KMS-11 (cell line): ENCODE measurements around the gene ADD3.

Experiments used
- H2AFZ ChIP-seq: fragments of 200-600 bp; sonication (generic); 2 replicates; pipeline ENCODE4 v1.6.1; 2016; ENCODE audit warnings: antibody characterized with exemption, mixed run types, low read depth
- H3K27ac ChIP-seq: fragments of 200-600 bp; sonication (generic); 2 replicates; pipeline ENCODE4 v1.6.1; 2016; ENCODE audit warnings: mild to moderate bottlenecking, mixed run types
- H3K27me3 ChIP-seq: fragments of 200-600 bp; sonication (generic); 2 replicates; pipeline ENCODE4 v1.6.1; 2017; ENCODE audit warnings: mild to moderate bottlenecking, low read depth, mixed run types, moderate library complexity; ENCODE audit not compliant: insufficient read depth
- H3K36me3 ChIP-seq: fragments of 200-600 bp; sonication (generic); 2 replicates; pipeline ENCODE4 v1.6.1; 2017; ENCODE audit warnings: mild to moderate bottlenecking, mixed run types; ENCODE audit not compliant: insufficient read depth
- H3K4me1 ChIP-seq: fragments of 200-600 bp; sonication (generic); 2 replicates; pipeline ENCODE4 v1.6.1; 2016; ENCODE audit warnings: mild to moderate bottlenecking, low read depth, mixed run types; ENCODE audit not compliant: poor library complexity, severe bottlenecking
- H3K4me2 ChIP-seq: fragments of 200-600 bp; sonication (generic); 2 replicates; pipeline ENCODE4 v1.7.0; 2016; ENCODE audit warnings: mild to moderate bottlenecking, mixed run types
- H3K4me3 ChIP-seq: fragments of 200-600 bp; sonication (generic); IDR thresholded peaks from 2 replicates; pipeline ENCODE4 v1.6.1; 2017; ENCODE audit warnings: low read depth, low read length, mixed read lengths; ENCODE audit not compliant: insufficient read depth
- H3K79me2 ChIP-seq: fragments of 200-600 bp; sonication (generic); 2 replicates; pipeline ENCODE4 v1.6.1; 2016; ENCODE audit warnings: low read depth, mixed run types; ENCODE audit not compliant: insufficient read depth
- H3K9ac ChIP-seq: fragments of 200-600 bp; sonication (generic); 2 replicates; pipeline ENCODE4 v1.6.1; 2016; ENCODE audit warnings: mild to moderate bottlenecking, mixed run types
- H4K20me1 ChIP-seq: fragments of 200-600 bp; sonication (generic); 2 replicates; pipeline ENCODE4 v1.6.1; 2016; ENCODE audit warnings: mild to moderate bottlenecking, mixed run types; ENCODE audit not compliant: insufficient read depth
- TF ChIP-seq, protein P1 (sequence below): fragments of 200-600 bp; sonication (generic); conservative IDR thresholded peaks from 2 replicates; pipeline ENCODE4 v1.6.1; 2017; ENCODE audit warnings: low read depth, mild to moderate bottlenecking, antibody characterized with exemption, low read length, moderate library complexity, mixed read lengths

Gene ADD3

DNA sequence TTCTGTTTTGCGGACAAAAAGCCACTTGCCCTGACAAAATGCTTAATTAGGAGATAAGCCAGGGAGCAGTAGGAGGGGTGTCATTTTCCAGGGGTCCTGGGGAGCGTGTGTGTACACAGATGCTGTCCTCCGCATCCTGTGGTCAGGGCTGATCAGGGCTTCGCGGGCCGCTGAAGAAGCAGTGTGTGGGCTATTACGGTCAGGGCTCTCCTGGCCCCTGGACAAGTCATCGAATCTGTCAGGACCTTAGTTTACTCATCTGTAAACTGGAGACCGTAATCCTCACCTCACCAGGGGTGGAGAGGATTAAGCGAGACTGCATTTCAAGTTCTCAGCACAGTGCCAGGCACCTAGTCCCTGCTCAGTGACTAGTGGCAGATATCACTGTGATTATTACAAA lies 173.7 kb downstream of the ADD3 start:
- Histone ChIP-seq H3K36me3 (no peaks in the 10 kb centered on the region), H3K4me2 (no peak overlapping the region), H2AFZ (no peak overlapping the region), H3K27ac (no peak overlapping the region), H3K9ac (no peak overlapping the region), H3K27me3 (no peaks in the 10 kb centered on the region), H3K79me2 (no peaks in the 10 kb centered on the region), H4K20me1 (no peaks in the 10 kb centered on the region), H3K4me1 (no peaks in the 10 kb centered on the region), H3K4me3 (no peak overlapping the region)
- TF ChIP-seq, protein P1, sequence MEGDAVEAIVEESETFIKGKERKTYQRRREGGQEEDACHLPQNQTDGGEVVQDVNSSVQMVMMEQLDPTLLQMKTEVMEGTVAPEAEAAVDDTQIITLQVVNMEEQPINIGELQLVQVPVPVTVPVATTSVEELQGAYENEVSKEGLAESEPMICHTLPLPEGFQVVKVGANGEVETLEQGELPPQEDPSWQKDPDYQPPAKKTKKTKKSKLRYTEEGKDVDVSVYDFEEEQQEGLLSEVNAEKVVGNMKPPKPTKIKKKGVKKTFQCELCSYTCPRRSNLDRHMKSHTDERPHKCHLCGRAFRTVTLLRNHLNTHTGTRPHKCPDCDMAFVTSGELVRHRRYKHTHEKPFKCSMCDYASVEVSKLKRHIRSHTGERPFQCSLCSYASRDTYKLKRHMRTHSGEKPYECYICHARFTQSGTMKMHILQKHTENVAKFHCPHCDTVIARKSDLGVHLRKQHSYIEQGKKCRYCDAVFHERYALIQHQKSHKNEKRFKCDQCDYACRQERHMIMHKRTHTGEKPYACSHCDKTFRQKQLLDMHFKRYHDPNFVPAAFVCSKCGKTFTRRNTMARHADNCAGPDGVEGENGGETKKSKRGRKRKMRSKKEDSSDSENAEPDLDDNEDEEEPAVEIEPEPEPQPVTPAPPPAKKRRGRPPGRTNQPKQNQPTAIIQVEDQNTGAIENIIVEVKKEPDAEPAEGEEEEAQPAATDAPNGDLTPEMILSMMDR, result no peak

DNA sequence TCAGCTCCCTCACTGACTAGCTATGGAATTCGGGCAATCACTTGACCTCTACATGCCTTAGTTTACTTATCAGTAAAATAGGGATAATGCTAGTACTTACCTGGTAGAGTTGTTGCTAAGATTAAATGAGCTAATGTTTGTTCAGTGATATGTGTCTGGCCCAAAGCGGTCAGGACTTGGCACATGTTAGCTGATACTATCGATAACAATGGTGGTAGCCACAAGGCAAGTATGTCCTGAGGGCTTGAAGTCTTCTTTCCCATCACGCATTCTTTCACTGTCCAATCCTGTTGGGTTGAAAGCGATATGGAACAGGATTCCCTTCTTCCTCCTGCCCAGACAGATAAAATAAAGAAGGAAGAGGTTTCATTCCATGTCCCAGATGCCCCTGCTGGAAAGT lies 174.1 kb downstream of the ADD3 start:
- TF ChIP-seq, protein P1, result no peak
- H2AFZ ChIP-seq, result no peak overlapping the region
- H4K20me1 ChIP-seq, result no peaks in the 10 kb centered on the region
- H3K4me2 ChIP-seq, result no peak overlapping the region
- H3K4me1 ChIP-seq, result no peaks in the 10 kb centered on the region
- H3K27me3 ChIP-seq, result no peaks in the 10 kb centered on the region
- H3K9ac ChIP-seq, result no peak overlapping the region
- no peak overlapping the region for H3K27ac ChIP-seq
- no peaks in the 10 kb centered on the region for H3K36me3 ChIP-seq
- H3K79me2 ChIP-seq, result no peaks in the 10 kb centered on the region
- H3K4me3 ChIP-seq, result no peak overlapping the region

DNA sequence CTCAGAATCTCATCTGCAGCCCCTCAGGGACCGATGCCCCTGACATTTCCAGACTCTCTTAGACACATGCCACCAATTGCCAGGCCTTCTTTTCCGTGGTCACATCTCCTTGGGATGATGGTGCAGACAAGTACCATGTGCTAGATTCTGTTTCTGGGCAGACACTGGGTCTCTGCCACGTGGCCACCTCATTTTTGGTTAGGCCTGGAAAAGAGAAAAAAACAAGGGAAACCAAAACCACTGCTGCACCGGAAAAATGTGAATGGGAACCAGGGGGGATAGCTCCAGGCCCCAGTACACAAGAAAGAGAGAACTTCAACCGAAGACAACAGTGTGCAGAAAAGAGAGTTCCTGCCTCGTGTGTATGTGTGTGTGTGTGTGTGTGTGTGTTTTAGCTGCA lies 176.6 kb downstream of the ADD3 start:
- no peak overlapping the region for H3K4me2 ChIP-seq
- no peaks in the 10 kb centered on the region for H3K27me3 ChIP-seq
- no peak overlapping the region for H2AFZ ChIP-seq

More for the DNA sequence above, 176.6 kb downstream of the ADD3 start:
- TF ChIP-seq, protein P1, result no peak
- Histone ChIP-seq H3K4me3 (no peak overlapping the region), H3K27ac (no peak overlapping the region), H3K9ac (no peak overlapping the region), H3K36me3 (no peaks in the 10 kb centered on the region), H4K20me1 (no peaks in the 10 kb centered on the region), H3K79me2 (no peaks in the 10 kb centered on the region), H3K4me1 (no peaks in the 10 kb centered on the region)
